IMR-90 (cell line): Measurements from ENCODE around the gene HLA-A.

ENCODE experiments used
- POLR2A ChIP-seq: IDR thresholded peaks from 2 replicates; pipeline ENCODE4 v1.6.1; 2012; ENCODE audit warnings: mild to moderate bottlenecking, low read depth, low read length
- RAD21 ChIP-seq: IDR thresholded peaks from 2 replicates; pipeline ENCODE4 v1.6.1; 2012; ENCODE audit warnings: low read length, improper control_type of control experiment
- TF ChIP-seq, protein P1 (sequence below): conservative IDR thresholded peaks from 2 replicates; pipeline ENCODE4 v1.5.1; 2012; ENCODE audit warnings: mild to moderate bottlenecking, low read depth, low read length, improper control_type of control experiment

DNA sequence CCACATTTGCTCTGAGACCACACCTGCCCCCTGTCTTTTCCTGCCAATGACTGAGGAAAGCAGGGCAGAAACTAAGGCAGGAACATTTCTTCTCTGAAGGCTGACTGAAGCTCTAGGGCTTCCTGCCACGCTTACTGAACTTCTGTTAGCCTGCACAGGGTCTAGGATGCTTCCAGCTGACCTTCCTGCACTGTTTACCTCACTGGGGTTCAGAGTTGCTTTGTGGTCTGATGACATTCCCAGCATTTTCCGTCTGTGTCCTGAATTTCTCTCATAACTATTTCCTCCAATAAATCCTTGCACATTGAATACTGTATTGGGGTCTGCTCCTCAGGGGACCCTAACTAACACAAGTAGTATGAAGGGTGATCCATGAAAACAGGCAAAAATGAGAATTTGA lies 29.5 kb upstream of the HLA-A start:
- TF ChIP-seq RAD21 (no peak), POLR2A (no peak)
- TF ChIP-seq, protein P1, sequence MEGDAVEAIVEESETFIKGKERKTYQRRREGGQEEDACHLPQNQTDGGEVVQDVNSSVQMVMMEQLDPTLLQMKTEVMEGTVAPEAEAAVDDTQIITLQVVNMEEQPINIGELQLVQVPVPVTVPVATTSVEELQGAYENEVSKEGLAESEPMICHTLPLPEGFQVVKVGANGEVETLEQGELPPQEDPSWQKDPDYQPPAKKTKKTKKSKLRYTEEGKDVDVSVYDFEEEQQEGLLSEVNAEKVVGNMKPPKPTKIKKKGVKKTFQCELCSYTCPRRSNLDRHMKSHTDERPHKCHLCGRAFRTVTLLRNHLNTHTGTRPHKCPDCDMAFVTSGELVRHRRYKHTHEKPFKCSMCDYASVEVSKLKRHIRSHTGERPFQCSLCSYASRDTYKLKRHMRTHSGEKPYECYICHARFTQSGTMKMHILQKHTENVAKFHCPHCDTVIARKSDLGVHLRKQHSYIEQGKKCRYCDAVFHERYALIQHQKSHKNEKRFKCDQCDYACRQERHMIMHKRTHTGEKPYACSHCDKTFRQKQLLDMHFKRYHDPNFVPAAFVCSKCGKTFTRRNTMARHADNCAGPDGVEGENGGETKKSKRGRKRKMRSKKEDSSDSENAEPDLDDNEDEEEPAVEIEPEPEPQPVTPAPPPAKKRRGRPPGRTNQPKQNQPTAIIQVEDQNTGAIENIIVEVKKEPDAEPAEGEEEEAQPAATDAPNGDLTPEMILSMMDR = no peak
